NCI-H748 (cell line): ENCODE data around the gene DIRAS1.
"Not testable (repeated sequence)": the region's sequence is repeated elsewhere in the genome, so short reads cannot be mapped to it uniquely, and the experiment has no call there.

Experiments
- DNase-seq: peaks from one replicate; lab custom pipeline; 2025; ENCODE audit not compliant: unreplicated experiment; lab: John Stamatoyannopoulos, UW

Gene DIRAS1

DNA sequence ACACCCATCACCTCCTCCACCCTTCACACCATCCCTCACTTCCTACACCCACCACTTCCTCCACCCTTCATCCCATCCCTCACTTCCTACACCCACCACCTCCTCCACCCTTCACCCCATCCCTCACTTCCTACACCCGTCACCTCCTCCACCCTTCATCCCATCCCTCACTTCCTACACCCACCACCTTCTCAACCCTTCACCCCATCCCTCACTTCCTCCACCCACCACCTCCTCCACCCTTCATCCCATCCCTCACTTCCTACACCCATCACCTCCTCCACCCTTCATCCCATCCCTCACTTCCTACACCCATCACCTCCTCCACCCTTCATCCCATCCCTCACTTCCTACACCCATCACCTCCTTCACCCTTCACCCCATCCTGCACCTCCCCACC lies 7.1 kb downstream of the DIRAS1 start:
- DNase-seq: not testable (repeated sequence)

DNA sequence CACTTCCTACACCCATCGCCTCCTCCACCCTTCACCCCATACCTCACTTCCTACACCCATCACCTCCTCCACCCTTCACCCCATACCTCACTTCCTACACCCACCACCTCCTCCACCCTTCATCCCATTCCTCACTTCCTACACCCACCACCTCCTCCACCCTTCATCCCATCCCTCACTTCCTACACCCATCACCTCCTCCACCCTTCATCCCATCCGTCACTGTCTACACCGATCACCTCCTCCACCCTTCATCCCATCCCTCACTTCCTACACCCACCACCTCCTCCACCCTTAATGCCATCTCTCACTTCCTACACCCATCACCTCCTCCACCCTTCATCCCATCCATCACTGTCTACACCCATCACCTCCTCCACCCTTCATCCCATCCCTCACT lies 8.0 kb downstream of the DIRAS1 start:
- not testable (repeated sequence) for DNase-seq

DNA sequence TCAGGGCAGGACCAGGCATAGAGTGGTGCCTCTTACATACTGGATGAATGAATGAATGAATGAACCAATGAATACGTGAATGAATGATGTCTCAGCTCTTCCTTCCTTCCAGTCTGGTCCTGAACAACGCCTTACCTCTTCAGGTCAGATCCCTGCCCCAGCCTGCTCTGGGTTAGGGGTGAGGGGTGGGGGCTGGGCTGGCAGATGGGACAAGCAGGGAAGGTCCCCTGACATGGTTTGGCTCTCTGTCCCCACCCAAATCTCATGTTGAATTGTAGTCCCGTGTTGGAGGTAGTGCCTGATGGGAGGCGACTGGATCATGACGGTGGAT lies 9.3 kb downstream of the DIRAS1 start:
- no peak for DNase-seq

DNA sequence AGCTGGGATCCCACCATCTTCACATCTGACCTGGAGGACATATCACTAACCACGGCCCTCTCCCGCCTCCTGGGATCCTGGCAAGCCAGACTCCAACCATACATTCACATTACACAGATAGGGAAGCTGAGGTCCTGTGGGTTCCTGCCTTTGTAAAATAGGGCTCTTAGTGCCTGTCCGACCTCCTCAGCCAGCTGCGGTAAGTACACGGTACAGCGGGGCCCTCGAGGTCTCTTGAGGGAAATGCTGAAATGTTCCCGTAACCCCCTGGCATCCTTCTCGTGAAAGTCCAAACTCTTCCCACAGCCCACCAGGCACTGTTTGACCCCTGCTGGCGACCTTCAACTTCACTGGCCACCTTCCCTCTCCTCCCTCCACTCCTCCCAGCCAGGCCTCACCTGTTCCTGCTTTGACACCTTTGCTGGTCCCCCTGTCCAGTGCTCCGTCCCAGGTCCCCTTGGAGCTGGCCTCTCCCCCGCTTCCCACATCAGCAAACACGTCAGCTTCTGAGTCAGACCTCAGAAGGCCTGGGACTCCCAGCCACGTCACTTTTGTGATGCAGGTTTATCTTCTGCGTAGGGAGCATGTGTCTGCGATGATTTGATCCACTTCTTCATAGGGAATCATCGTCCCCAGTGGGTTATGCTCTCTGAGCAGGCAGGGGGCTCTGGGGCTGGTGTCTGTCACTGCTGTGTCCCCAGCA lies 9.8 kb downstream of the DIRAS1 start:
- no peak for DNase-seq

DNA sequence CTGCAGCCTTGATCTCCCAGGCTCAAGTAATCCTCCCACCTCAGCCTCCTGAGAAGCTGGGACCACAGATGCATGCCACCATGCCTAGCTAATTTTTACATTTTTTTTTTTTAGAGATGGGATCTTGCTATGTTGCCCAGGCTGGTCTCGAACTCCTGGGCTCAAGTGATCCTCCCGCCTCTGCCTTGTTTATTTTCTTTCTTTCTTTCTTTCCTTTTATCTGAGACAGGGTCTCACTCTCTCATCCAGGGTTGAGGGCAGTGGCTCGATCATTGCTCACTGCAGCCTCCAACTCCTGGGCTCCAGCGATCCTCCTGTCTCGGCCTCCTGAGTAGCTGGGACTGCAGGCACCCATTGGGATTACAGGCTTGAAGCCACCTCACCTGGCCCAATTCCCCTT lies 14.9 kb downstream of the DIRAS1 start:
- no peak for DNase-seq

DNA sequence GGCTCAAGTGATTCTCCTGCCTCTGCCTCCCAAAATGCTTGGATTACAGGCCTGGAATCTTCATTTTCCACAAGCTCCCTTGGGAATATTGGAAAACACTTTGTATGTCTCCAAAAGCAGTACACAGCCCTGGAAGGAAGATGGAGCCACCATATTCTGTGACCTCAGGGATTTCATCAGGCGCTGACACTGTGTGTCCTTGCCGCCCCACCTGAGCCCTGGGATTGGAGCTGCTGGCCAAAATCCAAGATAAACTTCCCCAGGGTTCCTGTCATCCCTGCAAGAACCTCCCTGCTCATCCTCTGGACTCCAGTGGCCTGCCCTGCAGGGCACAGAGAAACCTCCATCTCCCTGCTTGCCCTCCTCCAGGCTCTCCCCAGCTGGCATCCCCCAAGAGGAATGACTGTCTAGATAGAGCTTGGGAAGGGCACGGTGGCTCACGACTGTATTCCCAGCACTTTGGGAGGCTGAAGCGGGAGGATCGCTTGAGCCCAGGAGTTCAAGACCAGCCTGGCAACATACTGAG lies 17.4 kb downstream of the DIRAS1 start:
- no peak for DNase-seq

DNA sequence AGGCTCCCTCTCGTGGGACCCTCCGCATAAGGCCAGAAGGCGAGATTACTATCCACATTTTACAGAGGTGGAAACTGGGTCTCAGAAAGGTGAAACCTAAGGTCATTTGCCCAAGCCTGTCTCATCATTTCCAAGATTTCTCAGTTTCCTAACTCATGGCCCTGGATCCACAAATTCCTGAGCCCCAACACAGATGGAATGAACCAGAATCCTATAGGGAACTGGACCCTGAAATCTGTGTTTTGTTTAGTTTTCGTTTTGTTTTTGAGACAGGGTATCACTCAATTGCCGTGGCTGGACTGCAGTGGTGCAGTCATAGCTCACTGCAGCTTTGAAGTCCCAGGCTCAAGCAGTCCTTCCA lies 18.1 kb downstream of the DIRAS1 start:
- DNase-seq: no peak

DNA sequence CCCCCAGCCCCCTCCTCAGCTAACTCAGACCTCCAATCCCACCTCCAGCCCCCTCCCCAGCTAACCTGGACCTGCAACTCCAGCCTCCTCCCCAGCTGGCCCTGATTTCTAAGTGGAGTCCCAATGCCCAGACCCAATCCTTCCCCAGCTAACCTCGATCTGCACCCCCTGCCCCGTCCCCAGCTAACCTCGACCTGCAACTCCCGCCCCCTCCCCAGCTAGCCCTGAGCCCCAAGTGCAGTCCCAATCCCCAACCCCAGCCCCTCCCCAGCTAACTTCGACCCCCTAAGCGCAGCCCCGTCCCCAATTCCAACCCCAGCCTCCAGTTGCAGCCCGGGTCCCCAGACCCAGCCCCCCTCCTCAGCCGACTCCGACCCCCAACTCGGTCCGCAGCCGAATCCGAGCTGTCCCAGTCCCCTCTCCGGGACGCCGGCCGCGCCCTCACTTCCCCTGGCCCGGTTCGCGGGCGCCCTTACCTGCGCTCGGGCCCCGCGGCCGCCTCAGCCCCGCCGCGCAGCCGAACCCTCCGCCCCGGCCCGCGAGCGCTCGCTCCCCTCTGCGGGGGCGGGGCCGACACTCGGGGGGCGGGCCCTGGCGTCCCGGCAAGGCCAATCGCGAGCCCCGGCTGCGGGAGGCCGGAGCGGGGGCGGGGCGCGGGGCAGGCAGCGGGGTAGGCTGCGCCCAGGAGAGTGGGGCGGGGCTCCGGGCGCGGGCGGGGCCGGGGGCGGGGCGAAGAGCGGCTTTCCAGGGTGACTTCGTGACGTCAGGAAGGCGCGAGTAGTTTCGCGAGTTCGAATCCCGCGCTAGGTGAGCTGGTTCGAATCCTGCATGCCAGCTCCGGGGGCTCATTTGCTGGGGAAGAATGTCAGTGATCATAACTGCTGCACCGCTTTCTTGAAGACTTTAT lies 18.7 kb downstream of the DIRAS1 start, which contains the start of gene GNG7:
TSS of gene GNG7 (minus strand) at position 525 of the 907 bp plus-strand sequence. CDS start 182,006 bp downstream, outside the sequence.
- DNase-seq: peak; percentile 83

DNA sequence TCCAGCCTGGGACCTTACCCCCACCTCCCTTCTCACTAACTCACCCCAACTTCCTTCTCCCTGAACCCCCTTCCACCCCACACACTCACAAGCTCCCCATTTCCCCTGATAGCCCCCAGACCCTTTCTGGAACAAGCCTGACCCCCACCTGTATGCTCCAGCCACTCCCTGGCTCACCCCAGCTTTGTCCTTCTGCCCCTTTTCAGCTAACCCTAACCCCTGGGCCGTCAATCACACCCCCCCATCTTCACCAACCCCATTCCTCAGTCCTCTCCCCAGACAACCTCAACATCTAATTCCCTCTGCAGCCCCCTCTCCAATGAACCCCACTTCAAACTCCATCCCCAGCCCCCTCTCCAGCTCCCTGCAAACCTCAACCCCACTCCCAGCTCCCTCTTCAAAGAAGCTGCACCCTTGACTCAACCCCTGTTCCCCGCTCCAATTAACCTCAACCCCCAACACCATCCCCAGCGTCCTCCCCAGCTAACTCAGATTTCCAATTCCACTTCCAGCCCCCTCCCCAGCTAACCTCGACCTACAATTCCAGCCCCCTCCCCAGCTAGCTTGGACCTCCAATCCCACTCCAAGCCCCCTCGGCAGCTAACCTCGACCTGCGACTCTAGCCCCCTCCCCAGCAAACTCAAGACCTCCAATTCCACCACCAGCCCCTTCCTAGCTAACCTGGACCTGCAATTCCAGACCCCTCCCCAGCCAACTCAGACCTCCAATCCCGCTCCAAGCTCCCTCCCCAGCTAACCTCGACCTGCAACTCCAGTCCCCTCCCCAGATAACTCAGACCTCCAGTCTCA lies 19.6 kb downstream of the DIRAS1 start:
- no peak for DNase-seq

DNA sequence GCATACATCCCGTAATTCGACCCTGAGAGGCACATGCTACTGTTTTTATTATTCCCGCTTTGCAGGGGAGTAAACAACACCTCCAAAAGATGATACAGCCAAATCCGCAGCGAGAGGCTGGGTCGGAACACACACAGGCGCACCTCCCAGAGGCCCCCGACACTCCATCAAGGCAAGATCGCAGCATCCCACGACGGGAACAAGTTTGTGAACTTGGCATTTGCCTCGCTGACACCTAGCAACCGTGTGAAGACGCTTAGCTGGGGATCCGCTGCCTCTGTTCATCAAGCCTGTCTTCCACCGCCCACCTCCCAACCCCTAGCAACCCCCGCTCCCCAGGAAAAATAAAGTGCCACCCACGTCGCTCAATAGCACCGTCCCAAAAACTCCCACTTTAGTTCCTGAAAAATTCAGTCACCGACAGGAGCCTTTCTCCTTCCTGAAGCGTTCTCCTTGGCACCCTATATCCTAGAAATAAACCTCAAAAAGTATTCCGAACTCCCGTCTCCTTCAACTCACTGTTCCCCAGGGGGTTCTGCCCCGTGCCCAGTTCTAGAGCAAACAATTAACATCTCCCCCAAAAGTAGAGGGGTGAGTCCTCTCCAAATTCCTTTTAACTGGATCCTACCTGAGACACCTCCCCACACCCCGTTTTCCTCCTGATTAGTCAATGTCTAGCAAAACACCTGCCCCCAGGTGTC lies 20.4 kb downstream of the DIRAS1 start:
- DNase-seq: no peak

DNA sequence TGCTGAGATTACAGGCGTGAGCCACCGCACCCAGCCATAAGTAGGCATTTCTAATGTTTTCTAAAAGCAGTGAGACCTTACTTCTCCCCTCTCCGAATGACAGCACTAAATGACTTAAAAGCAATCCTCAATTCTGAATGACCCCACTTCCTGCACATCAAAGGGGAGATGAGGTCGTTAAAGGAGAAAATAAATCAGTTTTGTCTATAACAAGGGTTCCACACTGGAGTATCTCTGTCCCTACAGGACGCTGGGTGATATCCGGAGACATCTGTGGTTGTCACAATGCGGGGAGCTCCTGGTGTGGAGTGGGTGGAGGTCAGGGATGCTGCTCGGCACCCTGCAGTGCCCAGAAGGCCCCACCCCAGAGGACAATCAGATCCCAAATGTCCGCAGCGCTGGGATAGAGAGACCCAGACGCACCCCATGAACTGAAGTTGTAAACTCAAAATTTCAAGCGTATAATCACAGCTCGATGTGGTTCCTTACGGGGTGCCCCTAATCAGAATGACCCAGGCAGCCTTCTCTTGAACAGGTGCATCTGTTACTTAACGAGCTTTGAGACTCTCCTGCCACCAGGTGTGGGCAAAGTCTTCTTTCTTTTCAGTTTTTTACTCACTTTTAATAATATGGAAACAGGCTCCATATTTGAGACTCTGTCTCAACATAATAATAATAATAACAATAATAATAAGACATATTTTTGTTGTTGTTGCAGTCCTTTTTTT lies 21.6 kb downstream of the DIRAS1 start:
- no peak for DNase-seq

DNA sequence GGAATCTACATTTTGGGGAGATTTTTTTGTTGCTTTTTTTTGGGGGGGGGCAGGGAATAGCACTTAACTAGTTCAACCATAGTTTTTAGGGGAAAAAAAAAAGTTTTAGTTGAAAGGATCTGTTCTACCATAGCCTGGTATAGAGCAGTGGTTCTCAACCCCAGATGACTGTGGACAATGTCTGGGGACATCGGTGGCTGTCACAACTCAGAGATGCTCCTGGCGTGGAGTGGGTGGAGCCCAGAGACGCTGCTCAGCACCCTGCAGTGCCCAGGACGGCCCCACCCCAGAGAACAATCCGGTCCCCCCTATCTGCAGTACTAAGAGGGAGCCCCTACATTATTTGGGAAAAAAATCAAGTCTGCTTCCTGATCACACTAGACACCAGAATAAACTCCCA lies 27.0 kb downstream of the DIRAS1 start:
- no peak for DNase-seq

DNA sequence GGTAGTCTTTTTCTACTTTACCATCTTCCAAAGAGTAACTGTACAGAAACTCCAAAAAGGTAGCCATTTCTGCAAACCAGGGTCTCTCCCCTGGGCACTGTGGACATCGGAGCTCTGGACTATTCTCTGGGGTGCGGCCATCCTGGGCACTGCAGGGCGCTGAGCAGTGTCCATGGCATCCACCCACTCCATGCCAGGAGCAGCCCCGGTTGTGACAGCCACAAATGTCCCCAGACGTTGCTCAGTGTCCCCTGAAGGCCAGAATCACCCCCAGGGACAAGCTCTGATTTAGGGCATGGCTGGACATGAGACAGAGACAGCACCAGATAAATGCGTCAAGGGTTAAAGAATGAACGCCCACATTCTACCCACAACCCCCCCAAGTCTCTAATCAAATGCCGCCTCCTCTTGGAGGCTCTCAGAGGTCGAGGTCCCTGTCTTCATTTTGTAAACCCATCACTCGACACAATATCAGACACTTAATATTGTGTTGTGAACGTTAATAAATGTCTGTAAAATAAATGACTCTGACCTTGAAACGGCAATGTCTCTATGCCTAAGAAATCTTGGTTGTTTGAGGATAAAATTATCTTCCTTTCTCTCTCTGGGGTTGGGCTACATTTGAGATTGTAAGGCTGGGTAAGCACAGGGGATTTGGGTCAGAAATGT lies 27.5 kb downstream of the DIRAS1 start:
- DNase-seq: no peak

DNA sequence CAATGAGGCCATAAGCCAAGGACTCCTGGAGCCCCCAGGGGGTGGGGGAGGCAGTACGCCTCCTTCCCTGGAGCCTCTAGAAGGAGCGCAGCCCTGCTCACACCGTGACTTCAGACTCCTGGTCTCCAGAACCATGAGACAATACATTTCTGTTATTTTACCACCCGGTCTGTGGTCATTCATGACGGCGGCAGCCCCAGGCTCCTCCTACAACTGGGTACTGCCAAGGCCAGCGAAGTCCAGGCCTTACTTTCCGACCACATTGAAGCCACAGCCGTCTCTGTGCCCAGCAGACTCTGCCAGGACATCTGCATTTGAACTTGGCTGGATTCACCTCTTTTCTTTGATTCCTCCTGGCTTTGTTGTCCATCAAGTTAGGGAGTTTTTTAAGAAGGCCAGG lies 29.2 kb downstream of the DIRAS1 start:
- DNase-seq: no peak

DNA sequence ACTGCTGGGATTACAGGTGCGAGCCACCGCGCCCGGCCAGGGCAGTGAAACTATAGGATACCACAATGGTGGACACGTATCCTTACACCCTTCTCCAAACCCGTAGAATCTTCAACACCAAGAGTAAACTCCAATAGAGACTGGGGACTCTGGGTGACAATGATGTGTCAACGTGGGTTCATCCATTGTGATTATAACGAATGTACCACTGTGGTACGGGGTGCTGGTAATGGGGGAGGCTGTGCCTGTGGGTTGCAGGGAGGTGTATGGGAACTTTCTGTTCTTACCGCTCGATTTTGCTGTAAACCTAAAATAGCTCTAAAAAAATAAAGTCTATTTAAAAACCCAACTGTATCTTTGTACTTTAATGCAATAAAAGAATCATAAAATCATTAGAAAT lies 30.3 kb downstream of the DIRAS1 start:
- no peak for DNase-seq

DNA sequence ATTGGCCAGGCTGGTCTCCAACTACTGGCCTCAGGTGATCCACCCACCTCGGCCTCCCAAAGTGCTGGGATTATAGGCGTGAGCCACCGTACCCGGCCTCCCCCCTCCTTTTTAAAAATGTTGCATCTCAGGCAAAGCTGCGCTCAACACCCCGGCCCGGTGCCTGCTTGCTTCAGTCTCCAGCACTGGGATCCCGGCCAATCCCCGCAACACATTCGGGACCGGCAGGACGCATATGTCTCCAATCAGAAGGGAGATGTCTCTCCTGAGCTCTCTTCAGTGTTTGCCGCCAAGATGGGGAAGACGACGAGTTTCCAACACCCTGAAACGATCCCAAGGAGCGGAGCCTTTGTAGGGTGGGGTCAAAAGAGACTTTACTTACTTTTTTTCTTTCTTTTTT lies 34.8 kb downstream of the DIRAS1 start:
- DNase-seq: no peak

DNA sequence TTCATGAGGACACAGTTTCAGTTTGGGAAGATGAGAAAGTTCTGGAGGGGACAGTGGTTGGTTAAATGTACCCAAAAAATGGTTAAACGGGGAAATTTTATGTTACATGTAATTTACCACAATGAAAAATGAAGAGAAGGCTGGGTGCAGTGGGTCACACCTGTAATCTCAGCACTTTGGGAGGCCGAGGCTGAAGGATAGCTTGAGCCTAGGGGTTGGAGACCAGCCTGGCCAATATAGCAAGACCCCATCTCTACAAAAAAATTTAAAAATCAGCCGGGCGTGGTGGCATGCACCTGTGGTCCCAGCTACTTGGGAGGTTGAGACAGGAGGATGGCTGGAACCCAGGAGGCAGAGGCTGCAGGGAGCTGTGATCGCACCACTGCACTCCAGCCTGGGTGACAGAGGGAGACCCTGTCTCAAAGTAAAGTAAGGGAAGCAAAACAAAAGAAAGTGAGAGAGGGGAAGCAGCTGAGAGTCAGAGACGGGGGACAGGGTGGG lies 35.9 kb downstream of the DIRAS1 start:
- no peak for DNase-seq

DNA sequence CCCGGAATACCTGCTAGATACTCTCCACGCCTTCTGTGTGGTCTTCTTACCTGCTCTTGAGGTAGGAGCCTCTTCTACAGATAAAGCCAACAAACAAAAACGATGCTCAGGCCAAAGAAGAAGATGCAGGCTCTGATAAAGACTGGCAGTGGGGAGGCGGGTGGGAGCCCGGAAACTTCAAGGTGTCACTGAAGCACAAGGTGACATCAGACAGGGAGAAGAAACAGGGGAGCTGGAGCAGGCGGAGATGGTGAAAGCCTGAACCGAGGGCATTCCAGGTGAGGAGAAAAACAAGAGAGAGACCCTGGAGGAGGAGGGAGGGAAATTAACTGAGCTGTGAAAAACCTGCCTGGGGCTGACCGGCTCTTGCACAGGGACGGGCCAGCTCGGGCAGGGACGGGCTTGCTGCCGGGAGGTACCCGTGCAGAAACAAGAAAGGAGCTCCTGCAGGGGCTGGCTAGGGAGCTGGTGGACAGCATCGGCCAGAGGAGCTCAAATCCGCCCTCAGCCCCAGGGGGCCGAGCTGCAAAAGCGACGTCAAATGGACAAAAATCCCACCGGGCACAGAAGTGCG lies 37.7 kb downstream of the DIRAS1 start:
- no peak for DNase-seq

DNA sequence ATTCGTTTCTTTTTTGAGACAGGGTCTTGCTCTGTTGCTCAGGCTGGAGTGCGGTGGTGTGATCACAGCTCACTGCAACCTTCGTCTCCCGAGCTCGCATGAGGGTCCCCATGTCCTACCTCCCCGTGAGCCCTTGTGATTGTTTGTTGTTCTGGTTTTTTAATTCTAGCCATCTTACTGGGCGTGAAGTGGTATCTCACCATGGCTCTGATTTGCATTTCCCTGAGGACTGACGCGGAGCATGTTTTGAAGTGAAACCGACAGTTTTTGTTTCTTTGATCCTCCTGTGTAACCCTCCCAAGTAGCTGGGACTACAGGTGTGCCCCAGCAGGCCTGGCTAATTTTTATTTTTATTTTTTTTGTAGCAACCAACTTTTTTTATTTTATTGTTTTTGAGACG lies 40.4 kb downstream of the DIRAS1 start:
- no peak for DNase-seq
